GM21367 (cell line): ENCODE data around the gene COL25A1.
"Not testable (repeated sequence)": the region's sequence is repeated elsewhere in the genome, so short reads cannot be mapped to it uniquely, and the experiment has no call there.

ENCODE experiments used
- ATAC-seq: cut with Tn5 transposase; IDR thresholded peaks from one replicate; pipeline ENCODE4 v1.9.1; 2021; ENCODE audit not compliant: unreplicated experiment

The COL25A1 gene

DNA sequence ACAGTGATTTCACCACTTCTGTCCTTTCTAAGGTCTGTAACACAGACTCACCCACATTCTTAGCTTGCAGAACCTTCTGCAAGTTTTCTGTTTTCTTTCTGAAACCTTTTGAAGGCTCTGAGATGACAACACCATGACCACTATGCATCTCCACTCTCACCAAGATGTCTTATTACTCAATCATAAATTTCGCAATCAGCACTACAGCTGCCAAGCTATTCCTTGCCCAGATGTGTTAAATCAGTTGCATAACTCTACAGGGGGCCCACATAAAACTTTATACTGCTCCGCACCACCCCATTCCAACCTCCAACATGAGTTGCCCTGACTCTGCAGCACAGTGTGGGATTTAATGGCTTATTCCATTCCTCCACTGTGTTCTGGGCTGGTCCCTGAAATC lies 229.9 kb downstream of the COL25A1 start:
- no peak for ATAC-seq

DNA sequence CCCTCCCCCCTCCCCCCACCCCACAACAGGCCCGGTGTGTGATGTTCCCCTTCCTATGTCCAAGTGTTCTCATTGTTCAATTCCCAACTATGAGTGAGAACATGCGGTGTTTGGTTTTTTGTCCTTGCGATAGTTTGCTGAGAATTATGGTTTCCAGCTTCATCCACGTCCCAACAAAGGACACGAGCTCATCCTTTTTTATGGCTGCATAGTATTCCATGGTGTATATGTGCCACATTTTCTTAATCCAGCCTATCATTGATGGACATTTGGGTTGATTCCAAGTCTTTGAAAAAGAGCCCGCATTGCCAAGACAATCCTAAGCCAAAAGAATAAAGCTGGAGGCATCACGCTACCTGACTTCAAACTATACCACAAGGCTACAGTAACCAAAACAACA lies 231.8 kb downstream of the COL25A1 start:
- ATAC-seq, result not testable (repeated sequence)

DNA sequence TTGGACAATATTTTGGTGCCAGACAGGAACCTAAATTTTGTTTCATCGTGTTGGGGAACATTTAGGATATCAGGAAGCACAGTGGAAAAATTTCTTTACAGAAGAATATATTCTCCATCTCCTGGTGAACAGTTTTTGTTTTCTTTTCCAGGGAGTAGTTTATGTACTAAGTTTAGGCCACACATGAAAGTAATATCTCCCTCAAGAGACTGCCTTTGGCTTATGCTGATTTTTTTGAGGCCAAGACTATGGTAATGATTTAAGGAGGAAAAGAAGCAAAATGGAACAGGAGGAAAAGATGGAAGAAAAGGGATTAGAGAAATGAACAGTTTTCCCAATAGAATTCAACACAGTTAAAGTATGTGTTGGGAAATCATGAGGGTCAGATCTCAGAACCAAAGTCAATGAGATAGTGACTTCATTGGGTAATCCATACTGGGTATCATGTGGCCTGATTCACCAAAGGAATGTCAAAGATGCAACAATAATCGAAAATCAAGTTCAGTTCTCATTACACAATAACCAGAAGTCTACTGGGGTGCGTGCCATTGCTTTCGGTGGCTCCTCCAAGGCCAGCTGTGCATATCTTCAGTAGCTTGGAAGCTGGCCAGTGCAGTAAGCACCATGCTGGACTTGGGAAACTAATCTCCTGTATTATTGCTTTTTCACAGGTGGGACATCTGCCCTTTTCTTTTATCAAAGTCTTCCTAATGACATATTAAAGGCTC lies 234.8 kb downstream of the COL25A1 start:
- ATAC-seq, result no peak

DNA sequence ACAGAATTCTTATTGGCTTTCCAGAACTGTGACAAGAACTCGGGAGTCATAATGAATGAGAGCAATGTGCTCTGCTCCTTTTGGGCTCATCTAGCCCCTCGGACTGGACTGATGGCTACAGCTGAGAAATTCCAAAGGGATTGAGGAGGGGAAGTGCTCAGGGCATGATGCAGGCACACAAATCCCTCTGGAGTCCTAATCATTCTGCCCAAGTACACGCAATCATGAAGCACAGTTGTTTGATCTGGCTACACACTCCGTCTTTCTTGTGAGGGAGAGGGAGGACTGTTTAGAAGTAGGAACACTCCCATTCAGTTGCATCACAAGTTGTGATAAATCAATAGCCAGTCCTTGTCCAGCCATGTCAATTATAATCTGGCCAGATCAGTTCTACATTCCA lies 237.5 kb downstream of the COL25A1 start:
- no peak for ATAC-seq

DNA sequence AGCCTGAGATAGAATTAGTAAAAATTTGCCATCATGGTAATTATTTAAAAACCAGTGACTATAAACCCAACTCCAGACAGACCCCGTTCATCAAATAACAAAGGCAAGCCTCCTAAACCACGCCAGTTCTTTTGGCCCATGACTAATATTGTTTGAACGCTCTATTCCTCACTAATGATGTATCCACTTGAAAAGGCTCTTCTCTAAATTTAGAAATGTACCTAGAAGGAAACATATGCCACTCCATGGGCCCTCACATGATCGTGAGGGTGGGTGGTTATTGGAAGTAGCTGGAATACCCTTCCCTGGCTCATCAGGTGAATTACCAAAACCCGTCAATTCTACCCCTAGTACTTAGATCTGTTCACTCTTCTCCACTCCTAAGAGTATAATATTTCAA lies 249.2 kb downstream of the COL25A1 start:
- no peak for ATAC-seq

DNA sequence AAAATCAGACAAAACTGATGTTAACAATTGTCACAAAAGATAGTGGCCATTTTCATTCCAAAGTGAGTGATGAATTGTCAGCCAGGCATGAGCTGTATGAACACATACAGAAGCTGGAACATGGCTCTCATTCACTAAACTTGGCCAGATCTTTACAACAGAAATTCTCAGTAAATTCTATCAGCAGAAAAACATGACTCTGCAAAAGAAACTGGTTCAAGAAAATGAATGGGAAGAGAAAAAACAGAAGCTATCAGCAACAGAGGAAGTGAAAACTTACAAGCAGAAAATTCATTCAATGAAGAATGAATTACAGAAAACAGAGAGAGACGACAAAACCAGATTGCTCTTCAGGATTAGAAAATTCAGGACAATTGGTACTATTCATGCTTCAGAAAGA lies 249.6 kb downstream of the COL25A1 start:
- no peak for ATAC-seq

DNA sequence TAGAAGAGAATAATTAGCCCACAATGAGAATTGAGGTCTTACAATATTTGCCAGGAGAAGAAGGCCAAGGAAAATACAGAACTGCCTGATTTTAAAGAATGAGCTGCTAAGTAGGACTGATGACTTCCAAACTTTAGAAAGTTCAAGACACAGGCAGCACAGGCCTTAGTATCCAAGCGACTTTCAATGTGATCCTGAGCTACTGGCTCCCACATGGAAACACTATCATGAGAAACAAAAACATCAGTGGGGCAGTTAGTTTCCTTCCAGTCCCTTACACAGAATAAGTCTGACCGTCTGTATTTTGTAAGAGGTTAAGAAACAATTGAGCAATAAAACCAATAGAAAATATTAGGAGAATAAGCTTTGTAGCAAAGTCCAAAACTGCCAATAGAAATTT lies 251.4 kb downstream of the COL25A1 start:
- no peak for ATAC-seq

DNA sequence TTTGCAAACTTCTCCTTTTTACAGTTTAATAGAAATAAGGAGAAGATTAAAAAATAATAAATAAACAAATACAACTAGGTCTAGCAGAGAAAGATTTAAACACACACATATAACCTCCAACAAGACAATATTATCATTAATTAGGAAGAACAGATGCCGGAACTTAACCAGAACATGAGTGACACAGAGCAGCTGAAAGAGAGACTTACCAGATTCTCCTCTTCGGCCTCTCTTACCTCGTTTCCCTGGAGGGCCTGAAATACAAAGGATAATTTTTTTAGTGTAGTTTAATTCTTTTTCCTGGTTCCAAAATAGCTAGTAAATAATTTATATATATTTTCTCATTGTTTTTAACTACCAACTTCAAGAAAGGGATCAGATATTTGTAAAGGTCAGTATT lies 252.5 kb downstream of the COL25A1 start:
- no peak for ATAC-seq

DNA sequence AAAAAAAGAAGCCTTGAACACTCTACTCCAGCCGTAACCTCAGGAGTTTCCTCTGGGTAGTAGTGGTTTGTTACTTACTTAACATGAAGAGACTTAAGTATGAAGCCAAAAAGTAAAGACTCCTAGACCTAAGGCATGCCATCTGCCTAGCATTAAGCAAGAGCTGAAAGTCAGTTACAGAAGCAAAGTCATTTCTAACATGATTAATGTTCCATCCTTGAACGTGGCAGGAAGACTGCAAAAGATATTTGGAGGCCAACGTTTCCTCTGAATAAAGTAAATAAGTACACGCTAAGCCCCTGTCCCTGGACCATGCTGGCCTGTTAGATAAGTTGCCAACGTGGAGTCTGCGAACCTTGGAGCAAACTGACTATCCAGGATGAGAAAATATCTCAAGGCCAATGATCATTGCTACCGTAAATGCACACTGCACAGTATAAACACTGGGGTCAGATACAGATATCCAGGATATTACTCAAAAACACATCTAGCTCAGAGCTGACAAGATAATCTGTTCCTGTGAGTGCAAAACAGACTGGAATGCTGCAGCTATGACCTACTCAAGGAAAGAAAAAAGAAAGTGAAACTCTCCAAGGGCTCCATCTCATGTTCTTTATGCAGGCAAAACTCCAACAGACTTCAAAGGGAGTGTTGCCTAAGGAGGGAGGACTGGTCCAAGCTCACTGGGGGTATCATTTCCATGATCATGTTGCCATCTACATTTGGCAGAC lies 255.8 kb downstream of the COL25A1 start:
- ATAC-seq, result no peak

DNA sequence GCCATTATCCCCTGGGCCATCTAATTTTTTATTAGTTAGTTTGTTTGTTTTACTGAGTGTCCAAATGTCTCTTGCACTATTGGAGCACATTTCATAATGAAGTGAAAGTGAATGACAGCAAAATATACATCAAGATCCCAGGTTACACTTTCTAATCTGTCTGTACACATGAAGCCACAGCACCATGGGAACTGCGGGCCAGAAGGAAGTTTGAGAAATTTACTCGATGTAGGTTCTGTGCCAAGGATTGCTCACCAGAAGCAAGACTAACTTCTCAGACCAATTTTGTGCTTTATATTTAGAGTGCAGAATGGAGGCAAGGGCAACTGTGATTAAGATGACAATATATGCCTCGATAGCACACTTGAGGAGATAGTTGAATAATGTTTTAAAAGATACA lies 258.0 kb downstream of the COL25A1 start:
- no peak for ATAC-seq

DNA sequence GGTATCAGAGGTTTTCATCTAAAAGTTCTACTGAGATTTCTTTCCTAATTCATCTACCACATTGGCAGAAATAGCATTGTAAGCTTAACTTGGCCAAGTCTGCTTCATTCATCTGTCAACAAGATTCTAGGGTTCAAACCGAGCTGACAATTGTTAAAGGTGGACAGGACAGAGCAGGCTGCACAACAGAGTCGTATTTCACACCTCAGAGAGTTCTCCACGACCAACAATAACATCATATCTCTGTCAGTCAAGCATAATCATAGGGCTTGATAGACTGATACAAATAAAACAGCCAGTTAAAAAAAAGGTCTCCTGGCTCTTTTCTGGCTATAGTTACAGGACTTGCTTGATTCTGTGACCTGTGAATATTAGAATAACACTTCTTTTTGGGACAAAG lies 259.2 kb downstream of the COL25A1 start:
- no peak for ATAC-seq

DNA sequence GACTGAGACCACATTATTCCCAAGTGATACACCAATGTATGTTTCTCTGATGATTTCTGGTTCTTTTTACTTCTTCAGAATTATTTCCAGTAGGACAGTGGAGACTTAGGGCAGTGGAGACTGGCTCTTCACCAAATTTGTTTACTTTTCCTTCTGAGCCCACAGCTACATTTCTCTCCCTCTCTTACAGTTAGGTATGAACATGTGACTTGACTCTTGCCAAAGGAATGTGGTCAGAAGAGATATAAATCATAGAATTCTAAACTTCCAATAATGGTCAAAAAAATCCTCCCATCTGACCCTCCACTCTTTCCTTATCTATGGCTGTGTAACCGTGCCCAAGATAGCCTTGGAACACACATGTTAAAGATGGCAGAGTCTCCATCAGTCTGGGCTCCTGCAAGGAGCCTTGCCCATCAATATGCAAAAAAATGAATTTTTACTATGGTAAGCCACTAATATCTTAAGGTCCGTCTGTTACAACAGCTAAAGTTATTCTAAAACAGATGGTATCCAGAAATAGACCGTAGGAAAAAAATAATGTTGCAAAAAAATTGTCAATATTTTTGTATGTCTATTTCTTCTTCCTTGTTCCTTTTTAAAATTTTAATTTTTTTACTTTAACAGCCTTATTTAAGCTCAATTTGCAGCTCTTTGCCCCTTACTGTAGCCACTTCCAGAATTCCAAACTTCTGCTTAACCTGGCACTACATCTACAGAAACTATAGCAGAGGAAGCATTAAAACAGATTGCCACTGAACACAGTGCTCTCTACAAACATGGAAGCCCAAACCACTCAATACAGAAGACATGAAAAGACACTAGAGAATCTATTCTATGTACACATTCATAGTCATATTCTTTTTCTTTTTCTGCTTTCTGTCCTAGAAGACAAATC lies 260.7 kb downstream of the COL25A1 start:
- ATAC-seq, result no peak

DNA sequence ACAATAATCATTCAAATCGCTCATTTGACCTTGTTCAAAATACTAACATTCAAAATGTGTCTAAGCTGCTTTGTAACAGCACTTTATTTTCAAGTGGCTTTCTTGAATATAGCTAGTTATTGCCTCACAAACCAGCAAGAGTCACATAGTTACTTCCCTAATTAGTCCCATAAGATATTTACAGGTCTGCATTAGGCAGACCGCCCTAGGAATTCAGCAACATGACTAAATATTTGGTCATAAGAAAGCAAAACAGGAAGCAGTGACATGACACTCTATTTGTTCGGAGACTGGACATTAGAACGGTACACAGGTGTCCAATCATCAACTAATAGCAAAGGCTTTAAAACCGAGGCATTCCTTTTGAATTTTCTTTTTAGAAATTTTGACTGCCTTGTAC lies 262.0 kb downstream of the COL25A1 start:
- ATAC-seq, result no peak

DNA sequence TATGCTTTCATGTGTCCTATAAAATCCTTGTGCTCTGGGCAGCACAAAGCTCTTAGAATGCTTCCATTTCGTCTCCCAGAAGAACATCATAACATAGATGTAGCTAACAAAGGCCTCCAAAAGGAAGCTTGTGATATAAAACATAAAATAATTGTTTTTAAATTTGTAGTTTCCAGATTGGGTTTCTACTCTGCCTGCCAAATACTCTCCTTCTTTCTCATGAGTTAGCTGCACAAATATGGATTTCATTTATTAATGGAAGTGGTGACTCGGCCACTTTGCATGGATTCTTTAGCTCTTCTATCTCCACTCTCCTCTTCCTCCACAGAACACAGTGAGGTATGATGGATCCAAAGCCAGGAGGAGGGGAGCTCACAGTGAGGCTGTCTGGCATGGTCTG lies 265.4 kb downstream of the COL25A1 start:
- ATAC-seq, result no peak

DNA sequence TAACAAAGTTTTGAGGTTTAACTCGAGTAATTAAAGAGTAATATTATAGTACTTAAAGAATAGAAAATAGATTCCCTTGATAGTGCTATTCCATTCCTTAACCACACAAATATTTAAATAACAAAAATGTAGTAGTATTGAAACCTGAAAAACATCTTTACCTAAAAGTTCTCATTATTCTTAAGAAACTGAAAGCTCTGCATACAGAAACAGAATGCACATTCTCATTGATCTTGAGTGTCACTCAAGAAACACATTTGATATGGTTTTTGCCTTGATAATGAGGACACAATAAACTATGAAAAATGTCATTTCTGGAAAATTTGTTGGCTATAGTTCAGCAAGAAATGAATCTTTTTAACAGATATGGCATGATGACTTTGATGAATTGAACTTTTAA lies 268.5 kb downstream of the COL25A1 start:
- no peak for ATAC-seq

DNA sequence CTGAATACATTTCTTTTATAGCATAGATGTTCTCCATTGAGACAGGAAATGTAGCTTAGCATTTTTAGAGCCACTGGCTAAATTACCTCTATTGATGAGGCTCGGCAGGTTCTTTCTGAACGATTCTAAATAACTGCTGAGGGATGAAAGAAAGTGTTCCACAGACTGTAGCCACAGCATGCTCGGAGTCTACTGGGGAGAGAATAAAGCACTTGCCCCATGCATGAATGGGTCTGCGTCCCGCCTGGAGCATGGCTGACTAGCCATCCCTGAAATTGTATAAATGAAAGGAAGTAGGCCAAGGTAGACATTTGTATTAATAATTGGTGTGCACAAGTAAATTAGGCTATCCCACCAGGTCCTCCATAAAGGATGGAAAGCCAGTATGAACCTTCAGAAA lies 269.8 kb downstream of the COL25A1 start:
- ATAC-seq, result no peak

DNA sequence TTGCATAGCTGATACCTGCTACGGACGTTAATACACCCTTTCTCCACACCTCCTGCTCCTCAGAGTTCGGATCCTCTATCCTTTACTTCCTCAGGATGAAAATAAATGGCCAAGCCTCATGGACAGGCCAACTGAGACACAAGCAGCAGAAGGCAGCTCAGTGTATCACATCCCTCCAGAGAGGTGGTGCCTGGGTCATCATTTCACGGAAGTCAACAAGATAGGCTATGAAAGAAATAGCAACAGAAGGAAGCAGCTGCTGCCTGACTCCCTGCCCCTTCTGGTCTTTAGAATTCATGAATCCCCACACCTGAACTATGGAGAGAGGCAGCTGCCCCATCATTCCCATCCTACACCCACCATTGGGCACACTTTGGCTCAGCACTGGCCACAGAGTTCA lies 272.5 kb downstream of the COL25A1 start:
- no peak for ATAC-seq

DNA sequence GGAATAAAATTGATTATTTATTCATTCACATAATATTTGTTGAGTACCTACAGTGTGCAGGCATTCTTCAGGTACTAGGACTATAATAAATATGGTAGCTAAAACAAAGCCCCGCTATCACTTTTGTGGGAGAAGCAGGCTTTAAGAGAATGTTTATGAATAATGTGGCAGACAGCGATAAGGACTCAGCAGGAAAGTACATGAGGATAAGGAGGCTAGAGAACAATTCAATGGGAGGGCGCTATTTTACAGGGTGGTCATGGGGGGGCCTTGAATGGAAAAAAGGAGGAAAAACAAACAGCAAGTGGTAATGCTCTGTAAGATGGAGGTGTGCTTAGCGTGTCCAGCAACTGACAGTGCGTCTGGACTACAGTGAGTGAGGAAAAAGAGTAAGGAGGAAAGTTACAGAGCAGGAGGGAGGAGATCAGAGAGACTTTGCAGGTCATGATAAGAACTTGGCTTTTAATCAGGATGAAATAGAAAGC lies 275.4 kb downstream of the COL25A1 start:
- ATAC-seq, result no peak

DNA sequence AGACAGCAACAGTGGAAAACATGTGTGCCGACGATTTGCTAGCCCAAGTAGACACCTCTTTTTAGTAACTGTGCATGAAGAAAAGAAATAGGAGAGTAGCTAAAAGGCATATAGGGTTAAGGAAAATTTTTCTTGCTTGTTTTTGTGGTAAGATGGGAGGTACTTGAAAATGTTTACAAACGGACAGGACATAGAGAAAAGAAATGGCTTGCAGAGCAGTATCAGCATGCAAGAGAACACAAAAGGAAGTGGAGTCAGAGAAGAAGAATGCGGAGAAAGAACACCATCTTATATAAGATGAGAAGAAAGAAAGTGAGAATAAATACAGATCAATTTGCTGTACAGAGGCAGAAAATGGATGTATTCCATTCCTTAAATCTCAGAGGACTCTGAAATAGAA lies 275.9 kb downstream of the COL25A1 start:
- no peak for ATAC-seq

DNA sequence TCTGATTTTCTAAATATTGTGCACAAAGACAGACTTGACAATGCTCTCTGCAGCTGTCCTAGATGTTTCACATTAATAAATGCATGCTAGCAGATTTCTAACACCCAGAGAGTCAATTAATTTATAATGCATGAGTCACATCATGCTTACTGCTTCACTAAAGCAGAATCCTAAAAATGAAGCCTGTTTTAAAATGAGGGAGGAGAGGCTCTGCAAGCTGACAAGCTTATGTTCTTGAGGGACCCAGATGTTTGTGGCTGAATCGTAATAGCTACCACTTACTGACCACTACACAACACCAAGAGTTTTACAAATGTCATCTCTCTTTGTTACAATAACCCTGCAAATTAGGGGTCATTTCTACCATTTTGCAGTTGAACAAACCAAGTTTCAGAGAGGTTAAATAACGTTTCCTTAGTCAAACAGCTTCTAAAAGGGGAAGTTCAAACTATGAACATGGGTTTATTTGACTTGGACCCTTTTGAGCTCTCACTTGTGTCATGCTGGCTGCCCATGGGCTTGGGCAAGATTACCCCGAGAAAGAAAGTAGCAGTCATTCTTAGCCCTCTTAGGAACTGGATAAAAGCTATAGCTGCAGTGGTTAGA lies 276.9 kb downstream of the COL25A1 start:
- no peak for ATAC-seq

DNA sequence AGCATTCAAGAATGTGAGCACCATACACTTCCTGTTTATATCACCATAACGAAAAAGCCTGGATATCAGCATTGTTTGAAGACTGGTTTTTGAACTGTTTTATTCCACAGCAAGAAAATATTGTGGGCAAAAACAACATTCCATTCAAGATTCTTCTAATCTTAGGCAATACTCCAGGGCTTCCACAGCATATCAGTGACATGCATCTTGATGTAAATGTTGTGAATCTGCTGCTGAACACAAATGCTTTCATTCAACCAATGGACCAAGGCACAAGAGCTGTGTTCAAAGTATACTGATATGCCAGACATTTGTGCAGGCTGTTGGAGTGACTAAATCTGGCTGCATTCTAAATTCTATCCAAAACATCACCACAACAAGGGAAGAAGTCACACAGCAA lies 279.5 kb downstream of the COL25A1 start:
- no peak for ATAC-seq
